ENCODE measurements around the gene FADD.

Gene FADD

DNA sequence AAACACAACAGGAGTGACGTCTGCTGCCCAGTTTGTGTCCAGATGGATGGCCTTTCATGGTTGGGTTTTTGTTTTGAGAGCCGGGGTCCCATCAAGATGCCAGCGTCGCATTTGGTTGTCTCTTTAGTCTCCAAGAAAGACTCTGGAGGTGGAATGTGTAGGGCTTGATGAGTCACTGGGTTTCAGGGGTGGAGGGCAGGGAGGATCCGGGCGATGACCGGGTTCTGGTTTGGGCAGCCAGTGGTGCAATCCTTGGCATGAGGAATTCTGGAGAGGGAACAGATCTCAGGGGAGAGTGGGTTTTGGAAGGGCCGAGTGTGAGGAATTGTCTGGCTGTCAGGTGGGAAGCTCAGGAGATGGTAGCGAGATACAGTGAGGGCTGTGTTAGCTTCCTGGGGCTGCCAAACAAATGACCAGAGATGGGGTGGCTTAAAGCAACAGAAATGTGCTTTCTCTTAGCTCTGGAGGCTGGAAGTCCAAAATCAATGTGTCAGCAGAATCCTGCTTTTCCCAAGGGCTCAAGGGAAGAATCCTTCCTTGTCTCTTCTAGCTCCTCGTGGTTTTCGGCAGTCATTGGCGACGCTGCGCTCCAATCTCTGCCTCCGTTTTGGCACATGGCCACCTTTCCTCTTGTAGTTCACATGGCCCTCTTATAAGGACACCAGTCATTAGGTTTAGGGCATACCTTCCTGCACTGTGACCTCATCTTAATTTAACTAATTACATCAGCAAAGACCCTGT lies 41.0 kb downstream of the FADD start:
- H3K4me3 ChIP-seq, result no peak overlapping the region
- H3K27ac ChIP-seq, result no peak overlapping the region
- H3K9me3 ChIP-seq (ENCODE audit: low read depth, low read length), result no peaks in the 10 kb centered on the region
- H3K9ac ChIP-seq (ENCODE audit: insufficient read length), result no peak overlapping the region
- no peak for DNase-seq (ENCODE audit: low read depth, low spot score)
- no peak for TF ChIP-seq EZH2 (IDR thresholded peaks at IDR 0.05)
- no peak for TF ChIP-seq POLR2AphosphoS5 (IDR thresholded peaks at IDR 0.05; ENCODE audit: borderline replicate concordance, low read depth, low read length)
- TF ChIP-seq FOXP2 (optimal IDR thresholded peaks at IDR 0.05; ENCODE audit: control extremely low read depth, extremely low read length, insufficient read depth), result no peak
- H3K36me3 ChIP-seq (ENCODE audit: insufficient read depth, low read length), result no peaks in the 10 kb centered on the region

GRCh38 chr11:70244698-70245097 lies 41.6 kb downstream of the FADD start:
- H3K9me3 ChIP-seq (ENCODE audit: low read depth, low read length), result no peaks in the 10 kb centered on the region
- no peak overlapping the region for H3K9ac ChIP-seq (ENCODE audit: insufficient read length)
- H3K4me3 ChIP-seq, result no peak overlapping the region
- no peak for DNase-seq (ENCODE audit: low read depth, low spot score)
- no peak for TF ChIP-seq EZH2 (IDR thresholded peaks at IDR 0.05)
- no peak for TF ChIP-seq POLR2AphosphoS5 (IDR thresholded peaks at IDR 0.05; ENCODE audit: borderline replicate concordance, low read depth, low read length)
- TF ChIP-seq FOXP2 (optimal IDR thresholded peaks at IDR 0.05; ENCODE audit: control extremely low read depth, extremely low read length, insufficient read depth), result no peak
- no peak overlapping the region for H3K27ac ChIP-seq
- no peaks in the 10 kb centered on the region for H3K36me3 ChIP-seq (ENCODE audit: insufficient read depth, low read length)

GRCh38 chr11:70246196-70246595 lies 43.1 kb downstream of the FADD start:
- Histone ChIP-seq H3K4me3 (no peak overlapping the region), H3K27ac (no peak overlapping the region), H3K9me3 (ENCODE audit: low read depth, low read length) (no peaks in the 10 kb centered on the region), H3K9ac (ENCODE audit: insufficient read length) (no peak overlapping the region), H3K36me3 (ENCODE audit: insufficient read depth, low read length) (no peaks in the 10 kb centered on the region)
- no peak for DNase-seq (ENCODE audit: low read depth, low spot score)
- TF ChIP-seq POLR2AphosphoS5 (IDR thresholded peaks at IDR 0.05; ENCODE audit: borderline replicate concordance, low read depth, low read length) (no peak), FOXP2 (optimal IDR thresholded peaks at IDR 0.05; ENCODE audit: control extremely low read depth, extremely low read length, insufficient read depth) (no peak), EZH2 (IDR thresholded peaks at IDR 0.05) (no peak)

DNA sequence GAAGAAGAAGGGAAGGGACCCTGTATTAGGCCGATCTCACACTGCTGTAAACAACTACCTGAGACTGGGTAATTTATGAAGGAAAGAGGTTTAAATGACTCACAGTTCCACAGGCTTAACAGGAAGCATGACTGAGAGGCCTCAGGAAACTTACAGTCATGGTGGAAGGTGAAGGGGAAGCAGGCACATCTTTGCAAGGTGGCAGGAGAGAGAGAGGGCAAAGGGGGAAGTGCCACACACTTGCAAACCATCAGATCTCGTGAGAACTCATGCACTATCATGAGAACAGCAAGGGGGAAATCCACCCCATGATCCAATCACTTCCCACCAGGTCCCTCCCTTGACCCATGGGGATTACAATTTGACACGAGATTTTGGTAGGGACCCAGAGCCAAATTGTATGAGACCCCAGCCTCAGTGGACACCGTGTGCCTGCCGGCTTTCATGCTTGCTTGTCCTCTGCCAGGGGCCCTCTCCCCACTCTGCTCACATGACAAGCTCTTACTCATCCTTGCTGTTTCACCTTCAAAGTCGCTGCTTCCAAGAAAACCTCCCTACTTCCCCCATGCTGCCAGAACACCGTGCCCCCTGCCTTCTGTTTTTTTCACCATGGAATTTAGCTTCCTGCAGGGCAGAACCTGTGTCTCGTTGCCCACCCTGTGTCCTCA lies 44.1 kb downstream of the FADD start:
- no peaks in the 10 kb centered on the region for H3K36me3 ChIP-seq (ENCODE audit: insufficient read depth, low read length)
- H3K27ac ChIP-seq, result no peak overlapping the region
- DNase-seq (ENCODE audit: low read depth, low spot score), result no peak
- no peak overlapping the region for H3K4me3 ChIP-seq
- no peak overlapping the region for H3K9ac ChIP-seq (ENCODE audit: insufficient read length)
- TF ChIP-seq EZH2 (IDR thresholded peaks at IDR 0.05) (no peak), FOXP2 (optimal IDR thresholded peaks at IDR 0.05; ENCODE audit: control extremely low read depth, extremely low read length, insufficient read depth) (no peak), POLR2AphosphoS5 (IDR thresholded peaks at IDR 0.05; ENCODE audit: borderline replicate concordance, low read depth, low read length) (no peak)
- H3K9me3 ChIP-seq (ENCODE audit: low read depth, low read length), result no peaks in the 10 kb centered on the region

DNA sequence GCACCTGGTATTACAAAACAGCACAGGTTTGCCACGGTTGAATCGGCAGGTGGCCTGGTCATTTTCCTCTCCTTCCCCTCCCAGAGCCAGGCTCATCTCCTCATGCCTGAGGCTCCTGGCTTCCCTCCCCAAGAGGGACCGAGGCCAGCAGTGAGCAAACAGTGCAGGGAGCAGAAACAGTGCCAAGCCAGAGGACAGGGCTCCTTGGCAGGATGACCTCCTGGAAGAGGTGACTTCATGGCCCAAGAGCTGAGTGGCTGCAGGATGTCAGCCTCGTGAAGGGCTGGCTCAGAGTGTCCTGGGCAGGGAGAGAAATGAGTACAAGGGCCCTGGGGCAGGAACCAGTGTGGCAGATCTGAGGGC lies 44.6 kb downstream of the FADD start:
- no peak for TF ChIP-seq FOXP2 (optimal IDR thresholded peaks at IDR 0.05; ENCODE audit: control extremely low read depth, extremely low read length, insufficient read depth)
- no peak for TF ChIP-seq EZH2 (IDR thresholded peaks at IDR 0.05)
- TF ChIP-seq POLR2AphosphoS5 (IDR thresholded peaks at IDR 0.05; ENCODE audit: borderline replicate concordance, low read depth, low read length), result no peak
- no peak overlapping the region for H3K9ac ChIP-seq (ENCODE audit: insufficient read length)
- H3K36me3 ChIP-seq (ENCODE audit: insufficient read depth, low read length), result no peaks in the 10 kb centered on the region
- DNase-seq (ENCODE audit: low read depth, low spot score), result no peak
- no peak overlapping the region for H3K27ac ChIP-seq
- no peak overlapping the region for H3K4me3 ChIP-seq
- H3K9me3 ChIP-seq (ENCODE audit: low read depth, low read length), result no peaks in the 10 kb centered on the region

- no peaks in the 10 kb centered on the region for H3K9me3 ChIP-seq (ENCODE audit: low read depth, low read length)
- TF ChIP-seq EZH2 (IDR thresholded peaks at IDR 0.05), result no peak
- no peak for TF ChIP-seq POLR2AphosphoS5 (IDR thresholded peaks at IDR 0.05; ENCODE audit: borderline replicate concordance, low read depth, low read length)
- no peak for TF ChIP-seq FOXP2 (optimal IDR thresholded peaks at IDR 0.05; ENCODE audit: control extremely low read depth, extremely low read length, insufficient read depth)
- DNase-seq (ENCODE audit: low read depth, low spot score), result no peak
- H3K4me3 ChIP-seq, result no peak overlapping the region
- H3K9ac ChIP-seq (ENCODE audit: insufficient read length), result no peak overlapping the region
- no peak overlapping the region for H3K27ac ChIP-seq
- H3K36me3 ChIP-seq (ENCODE audit: insufficient read depth, low read length), result no peaks in the 10 kb centered on the region
These were observed 48.0 kb downstream of the FADD start for GRCh38 chr11:70250876-70251658.

GRCh38 chr11:70251659-70252321 lies 48.7 kb downstream of the FADD start:
- TF ChIP-seq FOXP2 (optimal IDR thresholded peaks at IDR 0.05; ENCODE audit: control extremely low read depth, extremely low read length, insufficient read depth), result no peak
- no peak for TF ChIP-seq POLR2AphosphoS5 (IDR thresholded peaks at IDR 0.05; ENCODE audit: borderline replicate concordance, low read depth, low read length)
- no peak for TF ChIP-seq EZH2 (IDR thresholded peaks at IDR 0.05)
- H3K27ac ChIP-seq, result no peak overlapping the region
- H3K36me3 ChIP-seq (ENCODE audit: insufficient read depth, low read length), result no peaks in the 10 kb centered on the region
- H3K9me3 ChIP-seq (ENCODE audit: low read depth, low read length), result no peaks in the 10 kb centered on the region
- H3K4me3 ChIP-seq, result no peak overlapping the region
- H3K9ac ChIP-seq (ENCODE audit: insufficient read length), result no peak overlapping the region
- DNase-seq (ENCODE audit: low read depth, low spot score), result no peak

DNA sequence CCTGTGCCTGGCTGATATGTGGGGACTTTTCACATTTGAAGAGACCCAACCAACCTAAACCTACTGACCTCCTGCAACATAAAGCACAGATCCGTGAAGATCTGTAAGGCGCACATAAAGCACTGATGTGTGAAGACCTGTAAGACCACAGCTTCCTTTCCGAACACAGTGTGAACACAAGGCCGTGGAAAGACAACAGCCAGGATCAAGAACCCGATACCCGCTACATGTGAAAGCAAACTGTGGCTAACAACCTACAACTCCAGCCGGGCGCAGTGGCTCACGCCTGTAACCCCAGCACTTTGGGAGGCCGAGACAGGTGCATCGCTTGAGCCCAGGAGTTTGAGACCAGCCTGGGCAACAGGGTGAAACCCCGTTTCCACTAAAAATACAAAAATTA lies 49.7 kb downstream of the FADD start:
- Histone ChIP-seq H3K9ac (ENCODE audit: insufficient read length) (no peak overlapping the region), H3K27ac (no peak overlapping the region), H3K4me3 (no peak overlapping the region), H3K9me3 (ENCODE audit: low read depth, low read length) (no peaks in the 10 kb centered on the region), H3K36me3 (ENCODE audit: insufficient read depth, low read length) (no peaks in the 10 kb centered on the region)
- no peak for DNase-seq (ENCODE audit: low read depth, low spot score)
- no peak for TF ChIP-seq FOXP2 (optimal IDR thresholded peaks at IDR 0.05; ENCODE audit: control extremely low read depth, extremely low read length, insufficient read depth)
- TF ChIP-seq EZH2 (IDR thresholded peaks at IDR 0.05), result no peak
- no peak for TF ChIP-seq POLR2AphosphoS5 (IDR thresholded peaks at IDR 0.05; ENCODE audit: borderline replicate concordance, low read depth, low read length)
